Peyer's patch (tissue), 4 donors: Measurements from ENCODE around the gene OR52B2. TPM values are rescaled to one million over a fixed set of nuclear protein-coding genes. Genes with fewer than 3 reads are reported as not detected.

Experiments used
- DNase-seq, 3 donors: peaks; one replicate each; pipeline ENCODE4 v3.0.0-alpha.2; 2017 to 2019
- H3K27ac ChIP-seq, 4 donors: fragments of 200-600 bp; sonication (generic); one replicate each; pipeline ENCODE4 v1.5.1; 2016 to 2019
- H3K27me3 ChIP-seq, 2 donors: fragments of 200-600 bp; sonication (generic); one replicate each; pipeline ENCODE4 v1.5.1; 2019
- H3K36me3 ChIP-seq, 3 donors: fragments of 200-600 bp; sonication (generic); one replicate each; pipeline ENCODE4 v1.5.1; 2016 to 2019
- H3K4me1 ChIP-seq, 4 donors: fragments of 200-600 bp; sonication (generic); one replicate each; pipeline ENCODE4 v1.5.1; 2016 to 2019
- H3K4me3 ChIP-seq, 4 donors: fragments of 200-600 bp; sonication (generic); 1 replicate in 3 of 4; 2 replicates in 1 of 4; pipeline ENCODE4 v1.5.1; 2016 to 2019; ENCODE audit warnings: mild to moderate bottlenecking in 1 of 4
- H3K9me3 ChIP-seq, 4 donors: fragments of 200-600 bp; sonication (generic); one replicate each; pipeline ENCODE4 v1.5.1; 2016 to 2019; ENCODE audit warnings: mild to moderate bottlenecking in 1 of 4
- POLR2A ChIP-seq, 2 donors: fragments of 450-650 bp; IDR thresholded peaks; one replicate each; pipeline ENCODE4 v1.5.1; 2017; ENCODE audit warnings: antibody characterized with exemption in 2 of 2, mild to moderate bottlenecking in 2 of 2, moderate library complexity in 2 of 2
- total RNA-seq, 4 donors: library from RNA; depleted of rRNA; stranded (reverse); fragments of >200 nt; gene quantifications; one replicate each; pipeline ENCODE4 v1.1.0, GENCODE V29; 2016
- TF ChIP-seq, protein P1 (sequence below), 6 experiments: fragments of 450-650 bp in 4 of 6; fragments of 200-600 bp in 2 of 6; sonication (generic) in 1 of 6; IDR thresholded peaks; one replicate each; pipeline ENCODE4 v1.5.1; 2017 to 2019; ENCODE audit warnings: antibody characterized with exemption in 6 of 6, mild to moderate bottlenecking in 3 of 6, moderate library complexity in 1 of 6

OR52B2 gene
- total RNA-seq, 4 donors from 2014 or later = 1.7 TPM; not detected in 3

- no peaks in the 10 kb centered on the region for H3K9me3 ChIP-seq
- no peak overlapping the region for H3K4me3 ChIP-seq
- no peaks in the 10 kb centered on the region for H3K4me1 ChIP-seq
- H3K27ac ChIP-seq = no peak overlapping the region
- peaks cover 0 to 35% (median 3%) of the 10 kb centered on the region in 3 donors for H3K36me3 ChIP-seq
- DNase-seq = no peak
- H3K27me3 ChIP-seq = no peaks in the 10 kb centered on the region
- TF ChIP-seq, protein P1, sequence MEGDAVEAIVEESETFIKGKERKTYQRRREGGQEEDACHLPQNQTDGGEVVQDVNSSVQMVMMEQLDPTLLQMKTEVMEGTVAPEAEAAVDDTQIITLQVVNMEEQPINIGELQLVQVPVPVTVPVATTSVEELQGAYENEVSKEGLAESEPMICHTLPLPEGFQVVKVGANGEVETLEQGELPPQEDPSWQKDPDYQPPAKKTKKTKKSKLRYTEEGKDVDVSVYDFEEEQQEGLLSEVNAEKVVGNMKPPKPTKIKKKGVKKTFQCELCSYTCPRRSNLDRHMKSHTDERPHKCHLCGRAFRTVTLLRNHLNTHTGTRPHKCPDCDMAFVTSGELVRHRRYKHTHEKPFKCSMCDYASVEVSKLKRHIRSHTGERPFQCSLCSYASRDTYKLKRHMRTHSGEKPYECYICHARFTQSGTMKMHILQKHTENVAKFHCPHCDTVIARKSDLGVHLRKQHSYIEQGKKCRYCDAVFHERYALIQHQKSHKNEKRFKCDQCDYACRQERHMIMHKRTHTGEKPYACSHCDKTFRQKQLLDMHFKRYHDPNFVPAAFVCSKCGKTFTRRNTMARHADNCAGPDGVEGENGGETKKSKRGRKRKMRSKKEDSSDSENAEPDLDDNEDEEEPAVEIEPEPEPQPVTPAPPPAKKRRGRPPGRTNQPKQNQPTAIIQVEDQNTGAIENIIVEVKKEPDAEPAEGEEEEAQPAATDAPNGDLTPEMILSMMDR (IDR thresholded peaks at IDR 0.05) = no peak
- no peak for TF ChIP-seq POLR2A (IDR thresholded peaks at IDR 0.05)
Measured at GRCh38 chr11:6203327-6203726, 33.2 kb upstream of the OR52B2 start.

DNA sequence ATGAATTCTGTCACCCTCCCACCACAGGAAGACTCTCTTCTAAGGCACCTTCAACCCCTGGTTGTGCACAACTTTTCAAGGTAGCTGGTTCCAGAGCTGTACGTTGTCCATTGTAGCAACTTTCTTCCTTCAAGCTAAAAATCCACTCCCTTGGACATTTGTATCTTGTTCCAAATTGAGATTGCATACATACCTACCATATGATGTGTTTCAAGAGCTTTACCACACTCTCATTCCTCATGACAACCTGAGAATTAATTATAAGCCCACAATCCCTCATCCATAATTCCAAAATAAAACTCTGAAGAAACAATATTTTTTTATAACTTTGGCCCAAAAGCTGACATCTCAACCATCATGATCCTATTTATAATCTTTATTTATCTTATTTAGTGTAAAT, 31.9 kb upstream of the OR52B2 start:
- Histone ChIP-seq H3K36me3 (peaks cover 0 to 25% (median 3%) of the 10 kb centered on the region in 3 donors), H3K27ac (no peak overlapping the region), H3K27me3 (no peaks in the 10 kb centered on the region), H3K4me3 (no peak overlapping the region), H3K4me1 (no peaks in the 10 kb centered on the region), H3K9me3 (no peaks in the 10 kb centered on the region)
- no peak for TF ChIP-seq POLR2A (IDR thresholded peaks at IDR 0.05)
- TF ChIP-seq, protein P1 (IDR thresholded peaks at IDR 0.05) = no peak
- no peak for DNase-seq

DNA sequence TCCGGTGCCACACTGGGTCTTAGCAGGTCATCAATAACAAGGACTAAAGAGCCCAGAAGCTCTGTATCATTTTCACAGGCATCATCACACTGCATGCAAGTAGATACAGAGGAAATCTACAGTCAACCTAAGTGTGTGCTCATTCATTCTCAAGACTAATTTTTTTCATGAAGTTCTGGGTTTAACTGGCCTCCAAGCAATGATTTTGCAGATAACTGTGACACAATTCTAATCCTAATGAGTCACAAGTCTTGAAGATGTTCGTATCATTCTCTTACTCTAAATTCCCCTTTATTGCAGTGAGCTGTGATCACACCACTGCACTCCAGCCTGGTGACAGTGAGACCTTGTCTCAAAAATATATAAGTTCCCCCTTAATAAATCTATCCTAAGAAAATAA, 31.4 kb upstream of the OR52B2 start:
- Histone ChIP-seq H3K27ac (no peak overlapping the region), H3K4me1 (no peaks in the 10 kb centered on the region), H3K9me3 (no peaks in the 10 kb centered on the region), H3K27me3 (no peaks in the 10 kb centered on the region), H3K36me3 (peaks cover 0 to 25% (median 3%) of the 10 kb centered on the region in 3 donors), H3K4me3 (no peak overlapping the region)
- TF ChIP-seq, protein P1 (IDR thresholded peaks at IDR 0.05) = no peak
- TF ChIP-seq POLR2A (IDR thresholded peaks at IDR 0.05) = no peak
- DNase-seq = no peak

DNA sequence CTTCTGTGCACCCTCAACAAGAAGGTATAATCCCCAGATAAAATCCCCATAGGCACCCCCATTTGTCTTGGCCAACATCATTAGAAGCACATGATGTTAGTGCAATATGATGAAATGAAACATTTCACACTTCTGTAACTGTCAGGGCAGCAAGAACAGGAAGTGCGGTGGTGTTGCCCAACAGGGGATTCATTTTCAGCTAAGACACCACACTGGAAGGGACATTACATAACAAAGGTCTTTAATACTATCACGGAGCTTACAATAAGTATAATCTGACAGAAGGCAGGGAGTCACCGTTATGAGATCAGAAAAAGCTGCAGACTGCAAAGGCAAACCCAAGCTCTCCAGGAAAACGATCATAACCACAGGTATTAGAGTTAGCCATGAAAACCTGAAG, 30.8 kb upstream of the OR52B2 start:
- TF ChIP-seq, protein P1 (IDR thresholded peaks at IDR 0.05) = no peak
- no peak for TF ChIP-seq POLR2A (IDR thresholded peaks at IDR 0.05)
- H3K27ac ChIP-seq = no peak overlapping the region
- H3K27me3 ChIP-seq = no peaks in the 10 kb centered on the region
- H3K36me3 ChIP-seq = peaks cover 0 to 25% (median 3%) of the 10 kb centered on the region in 3 donors
- H3K4me3 ChIP-seq = no peak overlapping the region
- no peaks in the 10 kb centered on the region for H3K4me1 ChIP-seq
- peak in 1 of 3 donors; percentile 61 for DNase-seq
- H3K9me3 ChIP-seq = no peaks in the 10 kb centered on the region

GRCh38 chr11:6199174-6199810, 29.2 kb upstream of the OR52B2 start, which contains the start of gene OR52W1:
OR52W1 (plus strand) TSS chr11:6199224; CDS start chr11:6199224, 0 bp downstream.
- TF ChIP-seq, protein P1 (IDR thresholded peaks at IDR 0.05) = no peak
- TF ChIP-seq POLR2A (IDR thresholded peaks at IDR 0.05) = no peak
- Histone ChIP-seq H3K36me3 (peaks cover 0 to 8% (median 3%) of the 10 kb centered on the region in 3 donors), H3K27ac (no peak within 1 kb of the TSS), H3K9me3 (no peaks in the 10 kb centered on the region), H3K4me1 (no peaks in the 10 kb centered on the region), H3K27me3 (no peaks in the 10 kb centered on the region), H3K4me3 (no peak within 1 kb of the TSS)
- no peak for DNase-seq
